Mucosa of rectum (tissue), 2 donors: ENCODE results near the gene TAMALIN.
"Not testable (repeated sequence)": the region's sequence is repeated elsewhere in the genome, so short reads cannot be mapped to it uniquely, and the experiment has no call there.

Source experiments
- H3K27ac ChIP-seq, 2 donors: one replicate each; pipeline ENCODE4 v1.7.0; 2013; ENCODE audit warnings: inconsistent platforms in 2 of 2, low read depth in 2 of 2, low read length in 2 of 2
- H3K27me3 ChIP-seq, 2 donors: one replicate each; pipeline ENCODE4 v1.7.0; 2013; ENCODE audit warnings: low read length in 2 of 2; ENCODE audit not compliant: control insufficient read depth in 2 of 2, insufficient read depth in 2 of 2
- H3K36me3 ChIP-seq, 2 donors: one replicate each; pipeline ENCODE4 v1.7.0; 2013; ENCODE audit warnings: low read length in 2 of 2; ENCODE audit not compliant: control insufficient read depth in 2 of 2, insufficient read depth in 2 of 2
- H3K4me1 ChIP-seq, 2 donors: one replicate each; pipeline ENCODE4 v1.7.0; 2013; ENCODE audit warnings: low read length in 2 of 2, mild to moderate bottlenecking in 1 of 2; ENCODE audit not compliant: control insufficient read depth in 2 of 2, insufficient read depth in 2 of 2
- H3K4me3 ChIP-seq, 2 donors: one replicate each; pipeline ENCODE4 v1.7.0; 2013; ENCODE audit warnings: low read length in 2 of 2
- H3K9ac ChIP-seq, 2 donors: one replicate each; pipeline ENCODE4 v1.7.0; 2013; ENCODE audit warnings: low read length in 2 of 2, low read depth in 1 of 2, mild to moderate bottlenecking in 1 of 2
- H3K9me3 ChIP-seq, 2 donors: one replicate each; pipeline ENCODE4 v1.7.0; 2013; ENCODE audit warnings: low read length in 2 of 2; ENCODE audit not compliant: control insufficient read depth in 2 of 2
- donor health status: healthy.
- donor health status: Normal muscosa, but diverticular disease.

The TAMALIN gene

GRCh38 chr12:51979306-51979705 lies 27.4 kb upstream of the TAMALIN start:
- H3K4me3 ChIP-seq, H3K9ac ChIP-seq, H3K27me3 ChIP-seq, H3K4me1 ChIP-seq, H3K27ac ChIP-seq, H3K9me3 ChIP-seq: not testable (repeated sequence)
- H3K36me3 ChIP-seq: peaks cover 61 to 68% of the 10 kb centered on the region in 2 donors

GRCh38 chr12:51980051-51980808 lies 26.5 kb upstream of the TAMALIN start:
- H3K4me3 ChIP-seq: no peak overlapping the region
- peaks cover 4 to 5% of the 10 kb centered on the region in 2 donors for H3K4me1 ChIP-seq
- H3K9me3 ChIP-seq: no peaks in the 10 kb centered on the region
- no peak overlapping the region for H3K9ac ChIP-seq
- peaks cover 68 to 74% of the 10 kb centered on the region in 2 donors for H3K36me3 ChIP-seq
- no peak overlapping the region for H3K27ac ChIP-seq
- no peaks in the 10 kb centered on the region for H3K27me3 ChIP-seq

- peaks cover 68 to 75% of the 10 kb centered on the region in 2 donors for H3K36me3 ChIP-seq
- H3K27me3 ChIP-seq: no peaks in the 10 kb centered on the region
- H3K4me3 ChIP-seq: no peak overlapping the region
- no peak overlapping the region for H3K27ac ChIP-seq
- peaks cover 2 to 5% of the 10 kb centered on the region in 2 donors for H3K4me1 ChIP-seq
- no peak overlapping the region for H3K9ac ChIP-seq
- no peaks in the 10 kb centered on the region for H3K9me3 ChIP-seq
These were observed 26.0 kb upstream of the TAMALIN start for GRCh38 chr12:51980809-51981127.

GRCh38 chr12:51984657-51985056 lies 22.1 kb upstream of the TAMALIN start:
- H3K9ac ChIP-seq: no peak overlapping the region
- H3K36me3 ChIP-seq: peaks cover 61 to 72% of the 10 kb centered on the region in 2 donors
- H3K4me3 ChIP-seq: no peak overlapping the region
- no peak overlapping the region for H3K27ac ChIP-seq
- no peaks in the 10 kb centered on the region for H3K27me3 ChIP-seq
- H3K4me1 ChIP-seq: peaks cover 2 to 5% of the 10 kb centered on the region in 2 donors
- no peaks in the 10 kb centered on the region for H3K9me3 ChIP-seq

GRCh38 chr12:51985154-51985835 lies 21.5 kb upstream of the TAMALIN start:
- Histone ChIP-seq H3K27ac (no peak overlapping the region), H3K4me3 (no peak overlapping the region), H3K9me3 (no peaks in the 10 kb centered on the region), H3K36me3 (peaks cover 61 to 74% of the 10 kb centered on the region in 2 donors), H3K9ac (no peak overlapping the region), H3K4me1 (peaks cover 0 to 2% of the 10 kb centered on the region in 2 donors), H3K27me3 (no peaks in the 10 kb centered on the region)

GRCh38 chr12:51986834-51987233 lies 19.9 kb upstream of the TAMALIN start:
- Histone ChIP-seq H3K4me3 (no peak overlapping the region), H3K27ac (no peak overlapping the region), H3K9ac (no peak overlapping the region), H3K9me3 (no peaks in the 10 kb centered on the region), H3K27me3 (no peaks in the 10 kb centered on the region), H3K4me1 (no peaks in the 10 kb centered on the region), H3K36me3 (peaks cover 60 to 69% of the 10 kb centered on the region in 2 donors)

GRCh38 chr12:51992246-51992645 lies 14.5 kb upstream of the TAMALIN start:
- no peak overlapping the region for H3K27ac ChIP-seq
- no peak overlapping the region for H3K4me3 ChIP-seq
- no peaks in the 10 kb centered on the region for H3K27me3 ChIP-seq
- H3K9me3 ChIP-seq: no peaks in the 10 kb centered on the region
- H3K9ac ChIP-seq: no peak overlapping the region
- peaks cover 50 to 56% of the 10 kb centered on the region in 2 donors for H3K36me3 ChIP-seq
- H3K4me1 ChIP-seq: no peaks in the 10 kb centered on the region

GRCh38 chr12:51994539-51994820 lies 12.3 kb upstream of the TAMALIN start:
- Histone ChIP-seq H3K36me3 (peaks cover 55 to 62% of the 10 kb centered on the region in 2 donors), H3K27me3 (no peaks in the 10 kb centered on the region)

GRCh38 chr12:51994959-51995358 lies 11.8 kb upstream of the TAMALIN start:
- no peaks in the 10 kb centered on the region for H3K9me3 ChIP-seq
- H3K27ac ChIP-seq: no peak overlapping the region
- no peak overlapping the region for H3K4me3 ChIP-seq
- no peak overlapping the region for H3K9ac ChIP-seq
- H3K4me1 ChIP-seq: no peaks in the 10 kb centered on the region
- H3K27me3 ChIP-seq: no peaks in the 10 kb centered on the region
- H3K36me3 ChIP-seq: peaks cover 56 to 67% of the 10 kb centered on the region in 2 donors

More at GRCh38 chr12:51994539-51994820, 12.3 kb upstream of the TAMALIN start:
- Histone ChIP-seq H3K4me3 (no peak overlapping the region), H3K9ac (no peak overlapping the region), H3K9me3 (no peaks in the 10 kb centered on the region), H3K4me1 (no peaks in the 10 kb centered on the region), H3K27ac (no peak overlapping the region)

- H3K27me3 ChIP-seq: no peaks in the 10 kb centered on the region
These were observed 9.6 kb upstream of the TAMALIN start for GRCh38 chr12:51997136-51997535.

More at GRCh38 chr12:51997136-51997535, 9.6 kb upstream of the TAMALIN start:
- Histone ChIP-seq H3K36me3 (peaks cover 45 to 53% of the 10 kb centered on the region in 2 donors), H3K4me3 (no peak overlapping the region), H3K9me3 (no peaks in the 10 kb centered on the region), H3K9ac (no peak overlapping the region), H3K4me1 (no peaks in the 10 kb centered on the region), H3K27ac (no peak overlapping the region)
